ENCODE results near the gene OOSP2.
"Not testable (repeated sequence)": the region's sequence is repeated elsewhere in the genome, so short reads cannot be mapped to it uniquely, and the experiment has no call there.

OOSP2 gene

GRCh38 chr11:60040109-60040508 is at the start of gene OOSP2:
TSS of gene OOSP2 (plus strand) at chr11:60040409. CDS start at chr11:60040460, 51 bp downstream.
- DNase-seq (ENCODE audit: low read depth in 3 of 3) = no peak

GRCh38 chr11:59990421-59990820 is 49.8 kb upstream of the OOSP2 start:
- DNase-seq (ENCODE audit: low read depth in 3 of 3) = no peak

GRCh38 chr11:59992425-59992824 is 47.8 kb upstream of the OOSP2 start:
- DNase-seq (ENCODE audit: low read depth in 3 of 3) = no peak

- DNase-seq (ENCODE audit: low read depth in 3 of 3) = no peak
Measured at GRCh38 chr11:59997800-59998199, 42.4 kb upstream of the OOSP2 start.

GRCh38 chr11:59999691-60000090 is 40.5 kb upstream of the OOSP2 start:
- no peak for DNase-seq (ENCODE audit: low read depth in 3 of 3)

GRCh38 chr11:60003729-60004128 is 36.5 kb upstream of the OOSP2 start:
- no peak for DNase-seq (ENCODE audit: low read depth in 3 of 3)

- no peak for DNase-seq (ENCODE audit: low read depth in 3 of 3)
Measured at GRCh38 chr11:60005360-60005759, 34.8 kb upstream of the OOSP2 start.

- no peak for DNase-seq (ENCODE audit: low read depth in 3 of 3)
Measured at GRCh38 chr11:60016881-60017280, 23.3 kb upstream of the OOSP2 start, which contains the start of gene OOSP4B. TSS of gene OOSP4B (plus strand) at chr11:60017181.

GRCh38 chr11:60018058-60018457 is 22.2 kb upstream of the OOSP2 start:
- no peak for DNase-seq (ENCODE audit: low read depth in 3 of 3)

GRCh38 chr11:60020376-60020775 is 19.8 kb upstream of the OOSP2 start:
- DNase-seq (ENCODE audit: low read depth in 3 of 3) = not testable (repeated sequence)

GRCh38 chr11:60029015-60029632 is 11.1 kb upstream of the OOSP2 start:
- no peak for DNase-seq (ENCODE audit: low read depth in 3 of 3)

- DNase-seq (ENCODE audit: low read depth in 3 of 3) = not testable (repeated sequence)
Measured at GRCh38 chr11:60050422-60050821, 10.2 kb downstream of the OOSP2 start.

- not testable (repeated sequence) for DNase-seq (ENCODE audit: low read depth in 3 of 3)
Measured at GRCh38 chr11:60050839-60051238, 10.6 kb downstream of the OOSP2 start.

GRCh38 chr11:60056349-60056969 is 16.2 kb downstream of the OOSP2 start, which contains the start of gene MS4A3:
TSS of gene MS4A3 (plus strand) at chr11:60056665. CDS start at chr11:60061161, 4,496 bp downstream.
- no peak for DNase-seq (ENCODE audit: low read depth in 3 of 3)

GRCh38 chr11:60059052-60059451 is 18.8 kb downstream of the OOSP2 start:
- DNase-seq (ENCODE audit: low read depth in 3 of 3) = no peak

GRCh38 chr11:60059521-60060240 is 19.5 kb downstream of the OOSP2 start:
- no peak for DNase-seq (ENCODE audit: low read depth in 3 of 3)

- DNase-seq (ENCODE audit: low read depth in 3 of 3) = no peak
Measured at GRCh38 chr11:60064111-60064510, 23.9 kb downstream of the OOSP2 start.

GRCh38 chr11:60065801-60066200 is 25.6 kb downstream of the OOSP2 start:
- no peak for DNase-seq (ENCODE audit: low read depth in 3 of 3)

- DNase-seq (ENCODE audit: low read depth in 3 of 3) = no peak
Measured at GRCh38 chr11:60069450-60069849, 29.2 kb downstream of the OOSP2 start.

- not testable (repeated sequence) for DNase-seq (ENCODE audit: low read depth in 3 of 3)
Measured at GRCh38 chr11:60071644-60072043, 31.4 kb downstream of the OOSP2 start.

- no peak for DNase-seq (ENCODE audit: low read depth in 3 of 3)
Measured at GRCh38 chr11:60077216-60077817, 37.1 kb downstream of the OOSP2 start.

- DNase-seq (ENCODE audit: low read depth in 3 of 3) = no peak
Measured at GRCh38 chr11:60077981-60078380, 37.8 kb downstream of the OOSP2 start.

Measured in stimulated activated CD4-positive, alpha-beta T cell treated with anti-CD3 and anti-CD28 coated beads, TNF-alpha, amount 100 ng/mL, for 4 hours (primary cell).